ENCODE results near the gene TMEM63B. TPM values are rescaled to one million over a fixed set of nuclear protein-coding genes. Genes with fewer than 3 reads are reported as not detected.

TMEM63B gene
- total and polyA plus RNA-seq, 2 of the 8 experiments (the other 6 are each of a cell fraction or from before 2014, with no cell fraction given): 61.1 to 96.8 TPM

DNA sequence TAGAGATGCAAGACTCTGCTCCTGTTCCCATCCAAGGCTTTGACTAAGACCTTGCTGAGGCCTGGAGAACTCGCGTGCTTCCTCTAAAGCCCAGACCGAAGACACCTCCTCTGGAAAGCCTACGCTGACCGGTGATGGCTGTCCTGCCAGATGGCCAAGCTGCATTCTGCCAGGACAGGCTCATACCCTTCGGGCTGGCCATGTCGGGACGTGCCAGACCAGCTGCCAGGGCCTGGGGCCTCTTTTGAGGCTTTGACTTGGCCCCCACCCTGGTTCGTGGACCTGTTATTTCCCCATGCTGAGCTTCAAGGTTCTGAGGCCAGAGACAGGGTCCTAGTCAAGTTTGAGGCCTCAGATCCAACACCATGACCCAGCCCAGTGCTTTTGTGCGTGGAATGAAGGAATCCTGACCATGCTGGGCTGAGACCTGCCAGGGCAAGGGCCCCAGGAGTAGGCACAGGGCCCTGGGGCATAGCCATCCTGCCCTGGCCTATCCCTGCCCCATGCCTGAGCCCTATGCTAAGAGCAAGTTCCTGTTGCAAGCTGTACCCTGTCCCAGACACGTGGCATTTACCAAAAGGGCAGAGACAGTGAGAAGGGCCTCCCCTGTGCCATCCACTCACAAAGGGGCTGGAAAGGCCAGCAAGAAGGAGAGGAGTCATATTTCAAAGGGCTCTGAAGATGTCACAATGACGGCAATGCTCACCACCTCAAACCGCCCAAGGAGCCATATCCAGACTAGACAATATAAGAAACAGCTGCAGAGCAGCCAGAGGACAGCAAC lies 42.9 kb upstream of the TMEM63B start:
- Histone ChIP-seq H4K5ac (ENCODE audit: insufficient read length, low read depth, low read length) (no peak overlapping the region), H2BK20ac (ENCODE audit: low read length) (no peak overlapping the region), H2BK5ac (ENCODE audit: low read depth, low read length) (peak overlapping the region; percentile 71; the same call in 1 of the 2 replicates), H2AFZ (ENCODE audit: low read length) (no peak overlapping the region), H3K23ac (ENCODE audit: insufficient read length) (no peak overlapping the region), H3K56ac (replicated peaks; ENCODE audit: insufficient read length, low read depth, low read length) (no peak overlapping the region), H3K79me2 (ENCODE audit: control insufficient read depth in 1 of 2, insufficient read depth in 2 of 2, low read length in 2 of 2) (no peaks in the 10 kb centered on the region), H4K8ac (ENCODE audit: extremely low read depth, insufficient read depth, low read length) (no peak overlapping the region), H3K27ac (ENCODE audit: low read depth, low read length) (no peak overlapping the region), H3K4ac (replicated peaks; ENCODE audit: insufficient read length, low read depth, low read length) (no peak overlapping the region), H3K9me3 (ENCODE audit: insufficient read depth in 2 of 2, low read depth in 1 of 2, low read length in 1 of 2) (no peaks in the 10 kb centered on the region), H3K27me3 (replicated peaks in 1 of 4; ENCODE audit: control insufficient read depth in 3 of 4, extremely low read depth in 1 of 4, insufficient read depth in 3 of 4, low read length in 3 of 4) (no peaks in the 10 kb centered on the region), H3K4me2 (ENCODE audit: insufficient read depth in 1 of 2, low read depth in 2 of 2, low read length in 2 of 2) (no peak overlapping the region), H3K18ac (ENCODE audit: extremely low read depth, low read length) (no peak overlapping the region; the same call in 1 of the 2 replicates), H3K36me3 (ENCODE audit: control insufficient read depth in 2 of 4, insufficient read depth in 4 of 4, low read length in 3 of 4) (peaks cover 0 to 3% (median 0%) of the 10 kb centered on the region in 4 experiments; a peak in 2 of 8 replicates), H3K23me2 (ENCODE audit: low read depth, low read length) (no peaks in the 10 kb centered on the region), H4K20me1 (replicated peaks in 1 of 2; ENCODE audit: control insufficient read depth in 1 of 2, insufficient read depth in 2 of 2, low read length in 2 of 2) (peaks cover 0 to 1% of the 10 kb centered on the region in 2 experiments), H3K9ac (replicated peaks in 1 of 4; ENCODE audit: extremely low read depth in 1 of 4, low read depth in 3 of 4, low read length in 3 of 4) (no peak overlapping the region), H2BK15ac (ENCODE audit: low read length) (peak overlapping the region; percentile 31; the same call in 1 of the 2 replicates), H3K14ac (ENCODE audit: insufficient read length) (no peak overlapping the region), H3K4me1 (replicated peaks in 1 of 4; ENCODE audit: control insufficient read depth in 3 of 4, insufficient read depth in 4 of 4, low read length in 3 of 4) (peaks cover 0 to 6% (median 4%) of the 10 kb centered on the region in 4 experiments; a peak in 6 of 7 replicates), H3K79me1 (ENCODE audit: low read depth, low read length) (no peaks in the 10 kb centered on the region), H4K91ac (replicated peaks; ENCODE audit: insufficient read length, low read length) (no peak overlapping the region), H2BK12ac (ENCODE audit: low read depth, low read length) (no peak overlapping the region), H3K4me3 (ENCODE audit: extremely low read depth in 1 of 4, insufficient read depth in 2 of 4, low read depth in 3 of 4, low read length in 4 of 4) (no peak overlapping the region), H2BK120ac (replicated peaks; ENCODE audit: low read depth, low read length) (no peak overlapping the region), H2AK5ac (ENCODE audit: low read depth, low read length) (0 out of 2 replicates have a peak overlapping the region, but pooled peaks have one; percentile 48)
- ChIA-PET POLR2A (ENCODE audit: partially characterized antibody) (interaction anchor here (1.2 to 1.5 kb wide), 4 partner anchors 10 to 81 kb away, joined by 3 to 5 read pairs (median 3); no protein-coding TSS in a partner anchor), CTCF (ENCODE audit: partially characterized antibody) (interaction anchor here (0.5 to 4.9 kb wide), 13 partner anchors 9 to 336 kb away, joined by 3 to 22 read pairs (median 3); no protein-coding TSS in a partner anchor)
- 86% methylated on average over 13 of the region's 13 CpGs; no CpG with 5 or more reads in 1 of the 2 experiments for WGBS, 2 experiments (ENCODE audit: extremely low coverage in 1 of 2, insufficient coverage in 1 of 2, insufficient read length in 1 of 2, insufficient replicate concordance in 2 of 2, low coverage in 1 of 2, low lambda C conversion rate in 2 of 2, missing lambda C conversion rate in 1 of 2)
- DNase-seq (ENCODE audit: low read depth in 1 of 2, low spot score in 2 of 2): no peak
- FAIRE-seq: no peak
- TF ChIP-seq BACH1 (IDR thresholded peaks at IDR 0.05; ENCODE audit: low read length) (no peak), BRCA1 (IDR thresholded peaks at IDR 0.05; ENCODE audit: low read depth, low read length) (no peak), EZH2 (IDR thresholded peaks at IDR 0.05; ENCODE audit: low read depth, low read length, severe bottlenecking) (no peak), CHD1 (IDR thresholded peaks at IDR 0.05; ENCODE audit: low read depth, low read length) (no peak), TCF12 (IDR thresholded peaks at IDR 0.05; ENCODE audit: low read depth, low read length) (no peak), RFX5 (IDR thresholded peaks at IDR 0.05; ENCODE audit: borderline replicate concordance, low read depth, low read length) (no peak), NANOG (IDR thresholded peaks at IDR 0.05; ENCODE audit: insufficient read depth, low read depth, low read length, poor library complexity, severe bottlenecking) (no peak), CEBPB (IDR thresholded peaks at IDR 0.05; ENCODE audit: low read depth, low read length) (no peak)
- TF ChIP-seq, protein P1, sequence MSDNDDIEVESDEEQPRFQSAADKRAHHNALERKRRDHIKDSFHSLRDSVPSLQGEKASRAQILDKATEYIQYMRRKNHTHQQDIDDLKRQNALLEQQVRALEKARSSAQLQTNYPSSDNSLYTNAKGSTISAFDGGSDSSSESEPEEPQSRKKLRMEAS (IDR thresholded peaks at IDR 0.05): no peak
- TF ChIP-seq, protein P2, sequence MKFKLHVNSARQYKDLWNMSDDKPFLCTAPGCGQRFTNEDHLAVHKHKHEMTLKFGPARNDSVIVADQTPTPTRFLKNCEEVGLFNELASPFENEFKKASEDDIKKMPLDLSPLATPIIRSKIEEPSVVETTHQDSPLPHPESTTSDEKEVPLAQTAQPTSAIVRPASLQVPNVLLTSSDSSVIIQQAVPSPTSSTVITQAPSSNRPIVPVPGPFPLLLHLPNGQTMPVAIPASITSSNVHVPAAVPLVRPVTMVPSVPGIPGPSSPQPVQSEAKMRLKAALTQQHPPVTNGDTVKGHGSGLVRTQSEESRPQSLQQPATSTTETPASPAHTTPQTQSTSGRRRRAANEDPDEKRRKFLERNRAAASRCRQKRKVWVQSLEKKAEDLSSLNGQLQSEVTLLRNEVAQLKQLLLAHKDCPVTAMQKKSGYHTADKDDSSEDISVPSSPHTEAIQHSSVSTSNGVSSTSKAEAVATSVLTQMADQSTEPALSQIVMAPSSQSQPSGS (IDR thresholded peaks at IDR 0.05; ENCODE audit: low read length): no peak

Measured in H1 (cell line).